SJCRH30 (cell line): Measurements from ENCODE around the gene CLEC4G. TPM values are rescaled to one million over a fixed set of nuclear protein-coding genes. Genes with fewer than 3 reads are reported as not detected.

Source experiments
- DNase-seq, 2 experiments: peaks; one replicate each; pipeline ENCODE4 v3.0.0-alpha.2; 2015 to 2020
- H3K27ac ChIP-seq: fragments of 250-450 bp; sonication (Bioruptor Pico); 2 replicates; pipeline ENCODE4 v1.5.1; 2020; ENCODE audit warnings: mild to moderate bottlenecking, moderate library complexity
- H3K27me3 ChIP-seq: fragments of 250-450 bp; sonication (Bioruptor Pico); 2 replicates; pipeline ENCODE4 v1.5.1; 2020; ENCODE audit warnings: mild to moderate bottlenecking, moderate library complexity
- H3K36me3 ChIP-seq: fragments of 250-450 bp; sonication (Bioruptor Pico); 2 replicates; pipeline ENCODE4 v1.5.1; 2020; ENCODE audit warnings: mild to moderate bottlenecking, moderate library complexity
- H3K4me1 ChIP-seq: fragments of 250-450 bp; sonication (Bioruptor Pico); 2 replicates; pipeline ENCODE4 v1.5.1; 2020; ENCODE audit warnings: mild to moderate bottlenecking, moderate library complexity
- H3K4me3 ChIP-seq: fragments of 250-450 bp; sonication (Bioruptor Pico); 2 replicates; pipeline ENCODE4 v1.5.1; 2020; ENCODE audit warnings: mild to moderate bottlenecking, moderate library complexity
- H3K9me3 ChIP-seq: fragments of 250-450 bp; sonication (Bioruptor Pico); replicated peaks from 2 replicates; pipeline ENCODE4 v1.5.1; 2020; ENCODE audit warnings: mild to moderate bottlenecking, moderate library complexity
- total RNA-seq: library from RNA; depleted of rRNA; stranded (reverse); fragments of >200 nt; shearing (Covaris generic); gene quantifications from 2 replicates; pipeline ENCODE4 v1.2.3, GENCODE V29; 2014

The CLEC4G gene
- total RNA-seq, 1 experiment from 2014 or later, result not detected

DNA sequence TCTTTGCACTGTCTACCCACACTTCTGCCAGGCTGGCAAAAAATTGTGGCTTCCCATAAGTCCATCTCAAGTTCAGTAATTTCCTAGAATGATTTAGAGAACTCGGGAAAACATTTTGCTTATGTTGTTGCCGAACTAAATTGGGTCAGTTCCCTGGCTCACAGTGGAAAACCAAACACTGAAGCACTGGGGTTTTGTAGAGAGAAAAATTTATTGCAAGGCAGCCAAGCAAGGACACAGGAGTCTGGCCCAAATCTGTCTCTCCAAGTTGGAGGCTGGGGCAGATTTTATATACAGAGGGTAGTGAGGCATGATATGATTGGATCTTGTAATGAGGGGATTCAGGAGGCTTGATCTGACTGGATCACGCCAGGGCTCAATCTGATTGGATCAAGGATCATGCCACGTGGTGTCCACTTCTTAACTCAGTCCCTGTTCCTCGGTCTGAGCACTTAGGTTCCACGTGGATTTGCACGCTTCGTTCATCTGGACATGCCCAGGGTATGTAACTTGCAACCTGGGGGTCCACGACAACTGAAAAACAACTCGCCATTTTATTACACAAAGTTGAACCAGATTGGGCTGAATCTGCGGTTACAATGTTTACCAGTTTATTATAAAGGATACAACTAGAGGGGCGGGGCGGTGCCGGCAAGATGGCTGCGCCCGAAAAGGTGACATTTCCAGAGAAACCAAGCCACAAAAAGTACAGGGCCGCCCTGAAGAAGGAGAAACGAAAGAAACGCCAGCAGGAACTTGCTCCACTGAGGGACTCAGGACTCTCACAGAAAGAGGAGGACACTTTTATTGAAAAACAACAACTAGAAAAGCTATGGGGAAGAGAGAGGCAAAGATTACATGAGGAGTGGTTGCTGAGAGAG lies 8.1 kb upstream of the CLEC4G start:
- Histone ChIP-seq H3K4me1 (no peaks in the 10 kb centered on the region), H3K36me3 (no peaks in the 10 kb centered on the region), H3K9me3 (no peaks in the 10 kb centered on the region), H3K27me3 (no peaks in the 10 kb centered on the region; the same call in 1 of the 2 replicates), H3K4me3 (no peak overlapping the region), H3K27ac (no peak overlapping the region)
- DNase-seq, result no peak

DNA sequence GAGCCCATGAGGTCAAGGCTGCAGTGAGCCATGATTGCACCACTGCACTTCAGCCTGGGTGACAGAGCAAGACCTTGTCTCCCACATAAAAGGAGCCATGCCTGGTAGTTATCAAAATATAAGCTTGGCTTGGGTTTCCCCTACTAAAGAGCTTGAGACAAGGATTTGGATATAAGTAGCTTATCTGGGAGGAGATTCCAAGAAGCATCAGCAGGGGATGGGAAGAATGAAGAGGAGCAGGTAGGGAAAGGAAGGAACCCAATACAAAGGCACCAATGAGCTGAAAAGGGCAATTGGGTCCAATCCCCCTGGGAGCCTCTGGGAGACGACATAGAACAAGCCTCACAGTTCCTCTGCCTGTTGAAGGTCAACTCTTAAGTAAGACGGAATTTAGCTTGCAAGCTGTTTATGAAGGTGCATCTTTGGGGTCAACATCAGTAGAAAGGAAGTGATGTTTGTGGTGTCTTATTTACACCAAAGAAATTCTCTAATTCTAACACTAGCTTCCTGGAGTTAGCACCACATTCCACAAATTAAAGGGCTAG lies 7.4 kb upstream of the CLEC4G start:
- H3K27ac ChIP-seq, result no peak overlapping the region
- H3K4me3 ChIP-seq, result no peak overlapping the region
- no peaks in the 10 kb centered on the region; the same call in 1 of the 2 replicates for H3K27me3 ChIP-seq
- H3K4me1 ChIP-seq, result no peaks in the 10 kb centered on the region
- H3K9me3 ChIP-seq, result no peaks in the 10 kb centered on the region
- no peaks in the 10 kb centered on the region for H3K36me3 ChIP-seq
- no peak for DNase-seq

DNA sequence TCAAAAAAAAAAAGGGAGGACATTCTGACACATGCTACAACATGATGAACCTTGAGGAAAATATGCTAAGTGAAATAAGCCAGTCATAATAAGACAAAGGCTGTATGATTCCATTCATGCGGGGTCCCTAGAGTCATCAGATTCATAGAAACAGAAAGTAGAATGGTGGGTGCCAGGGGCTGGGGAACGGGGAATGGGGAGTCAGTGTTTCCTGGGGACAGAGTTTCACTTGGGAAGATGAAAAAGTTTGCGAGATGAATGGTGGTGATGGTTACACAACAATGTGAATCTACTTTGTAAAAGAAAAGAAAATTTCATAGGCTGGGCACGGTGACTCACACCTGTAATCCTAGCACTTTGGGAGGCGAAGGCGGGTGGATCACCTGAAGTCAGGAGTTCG lies 6.1 kb upstream of the CLEC4G start:
- H3K27ac ChIP-seq, result no peak overlapping the region

DNA sequence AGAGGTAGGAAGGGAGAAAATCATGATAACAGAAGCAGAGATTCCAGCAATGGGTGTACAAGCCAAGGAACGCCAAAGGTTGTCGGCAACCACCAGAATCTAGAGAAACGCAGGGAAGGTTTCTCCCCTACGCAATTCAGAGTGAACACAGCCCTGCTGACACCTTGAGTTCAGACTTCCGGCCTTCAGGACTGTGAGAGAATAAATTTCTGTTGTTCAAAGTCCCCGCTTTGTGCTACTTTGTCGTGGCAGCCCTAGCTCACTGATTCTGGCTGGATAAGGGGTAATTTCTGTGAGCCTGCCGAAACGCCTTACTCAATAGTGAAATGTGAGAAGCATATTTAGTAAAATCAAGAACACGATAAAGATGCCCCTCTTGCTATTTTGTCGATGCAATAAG lies 5.3 kb upstream of the CLEC4G start:
- H3K36me3 ChIP-seq, result no peaks in the 10 kb centered on the region
- no peaks in the 10 kb centered on the region for H3K9me3 ChIP-seq
- no peaks in the 10 kb centered on the region for H3K4me1 ChIP-seq
- no peak overlapping the region for H3K4me3 ChIP-seq
- no peaks in the 10 kb centered on the region; the same call in 1 of the 2 replicates for H3K27me3 ChIP-seq
- H3K27ac ChIP-seq, result no peak overlapping the region
- DNase-seq, result no peak

More for the DNA sequence above, 6.1 kb upstream of the CLEC4G start:
- H3K27me3 ChIP-seq, result no peaks in the 10 kb centered on the region; the same call in 1 of the 2 replicates
- H3K9me3 ChIP-seq, result no peaks in the 10 kb centered on the region
- no peak for DNase-seq
- no peaks in the 10 kb centered on the region for H3K4me1 ChIP-seq
- no peak overlapping the region for H3K4me3 ChIP-seq
- no peaks in the 10 kb centered on the region for H3K36me3 ChIP-seq

DNA sequence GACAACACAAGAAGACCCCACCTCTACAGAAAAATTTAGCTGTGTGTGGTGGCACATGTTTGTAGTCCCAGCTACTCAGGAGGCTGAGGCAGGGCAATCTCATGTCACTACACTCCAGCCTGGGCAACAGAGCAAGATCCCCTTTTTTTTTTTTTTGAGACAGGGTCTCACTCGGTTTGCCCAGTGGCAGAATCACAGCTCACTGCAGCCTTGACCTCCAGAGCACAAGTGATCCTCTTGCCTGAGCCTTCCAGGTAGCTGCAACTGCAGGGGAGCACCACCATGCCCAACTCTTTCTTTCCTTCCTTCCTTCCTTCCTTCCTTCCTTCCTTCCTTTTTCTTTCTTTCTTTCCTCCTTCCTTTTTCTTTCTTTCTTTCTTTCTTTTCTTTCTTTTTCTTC lies 4.2 kb upstream of the CLEC4G start:
- no peak overlapping the region for H3K27ac ChIP-seq
- H3K4me1 ChIP-seq, result no peaks in the 10 kb centered on the region
- H3K36me3 ChIP-seq, result no peaks in the 10 kb centered on the region
- H3K9me3 ChIP-seq, result no peaks in the 10 kb centered on the region
- DNase-seq, result no peak
- no peaks in the 10 kb centered on the region; the same call in 1 of the 2 replicates for H3K27me3 ChIP-seq
- H3K4me3 ChIP-seq, result no peak overlapping the region

DNA sequence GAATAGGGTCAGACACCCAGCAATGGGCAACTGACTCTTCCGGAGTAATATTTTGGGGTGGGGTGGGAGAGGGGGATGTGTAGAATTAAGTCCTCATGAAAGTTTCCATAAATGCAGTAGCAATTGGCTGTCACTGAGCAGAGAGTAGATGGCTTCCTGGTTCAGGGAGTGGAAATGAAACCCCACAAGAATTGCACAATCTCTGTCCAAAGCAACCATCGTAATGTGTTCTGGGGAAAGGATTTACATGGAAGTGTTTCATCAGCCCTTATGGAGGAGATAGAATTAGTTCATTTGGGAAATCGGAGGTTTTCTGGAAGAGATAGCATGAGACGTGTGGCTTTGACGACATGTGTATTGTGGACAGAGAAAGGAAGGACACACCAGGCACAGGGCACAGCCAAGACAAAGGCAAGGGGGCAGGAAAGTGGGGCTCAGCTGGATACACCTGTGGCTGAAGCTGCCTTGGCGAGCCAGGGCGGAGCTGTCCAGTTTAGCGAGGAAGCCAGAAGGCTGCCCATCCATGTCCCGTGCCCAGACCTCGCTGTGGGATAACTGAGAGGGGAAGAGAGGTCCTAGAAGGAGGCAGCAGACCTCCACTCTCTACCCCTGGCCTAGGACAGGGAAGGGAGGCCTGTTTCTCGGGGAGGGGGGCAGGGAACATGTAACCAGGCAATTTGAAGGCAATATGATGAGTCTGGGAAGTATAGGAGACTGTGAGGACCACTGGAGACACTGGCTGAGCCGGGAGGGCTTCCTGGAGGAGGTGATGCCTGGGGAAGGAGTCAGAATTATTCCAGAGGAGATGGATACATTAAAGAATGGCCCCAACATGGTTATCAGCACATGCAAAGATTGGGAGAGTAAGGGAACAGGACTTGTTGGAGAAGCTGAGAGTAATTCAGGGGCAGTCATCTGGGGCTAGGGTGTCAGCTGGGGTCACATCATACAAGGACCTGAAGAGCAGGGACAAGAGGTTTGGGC lies 2.6 kb upstream of the CLEC4G start:
- no peaks in the 10 kb centered on the region for H3K9me3 ChIP-seq
- no peak overlapping the region for H3K4me3 ChIP-seq
- no peaks in the 10 kb centered on the region; the same call in 1 of the 2 replicates for H3K27me3 ChIP-seq
- no peaks in the 10 kb centered on the region for H3K4me1 ChIP-seq
- DNase-seq, result no peak
- no peaks in the 10 kb centered on the region for H3K36me3 ChIP-seq
- no peak overlapping the region for H3K27ac ChIP-seq

DNA sequence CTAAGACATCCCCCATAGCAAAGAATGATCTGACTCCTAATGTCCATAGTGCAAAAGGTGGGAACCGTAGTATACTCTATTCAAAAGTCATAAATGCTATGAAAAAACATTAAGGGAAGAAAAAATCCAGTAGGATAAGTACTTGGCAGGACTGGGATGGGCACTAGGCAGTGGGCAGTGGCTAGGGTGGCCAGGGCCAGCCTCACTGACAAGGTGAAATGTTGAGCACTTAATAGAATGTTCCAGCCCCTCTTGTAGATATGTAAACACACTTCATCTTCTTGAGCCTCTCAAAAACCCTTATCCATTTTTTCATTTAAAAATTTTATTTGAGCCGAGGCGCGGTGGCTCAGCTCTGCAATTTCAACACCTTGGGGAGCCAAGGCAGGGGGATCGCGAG lies 1.5 kb upstream of the CLEC4G start:
- H3K4me3 ChIP-seq, result no peak overlapping the region
- H3K27me3 ChIP-seq, result no peaks in the 10 kb centered on the region; the same call in 1 of the 2 replicates
- H3K4me1 ChIP-seq, result no peaks in the 10 kb centered on the region
- H3K36me3 ChIP-seq, result no peaks in the 10 kb centered on the region
- no peak overlapping the region for H3K27ac ChIP-seq
- no peak for DNase-seq
- H3K9me3 ChIP-seq, result no peaks in the 10 kb centered on the region

DNA sequence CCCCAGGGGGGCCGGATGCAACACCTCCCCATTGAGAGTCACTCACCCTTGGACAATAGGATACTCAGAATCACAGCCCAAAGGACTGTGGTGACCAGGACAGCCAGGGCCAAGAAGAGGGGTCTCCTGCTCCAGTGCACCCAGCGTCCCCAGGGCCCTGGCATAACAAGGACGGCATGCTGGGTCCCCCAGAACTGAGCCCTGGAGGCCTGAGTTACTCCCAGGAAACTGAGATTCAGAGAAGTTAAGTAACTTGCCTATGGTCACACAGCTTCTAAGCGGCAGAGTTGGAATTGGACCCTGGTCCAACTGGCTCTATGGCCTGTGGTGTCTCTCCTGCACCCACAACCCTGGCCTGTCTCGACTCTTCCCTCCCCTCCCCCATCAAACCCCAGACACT lies 295 bp downstream of the CLEC4G start:
- Histone ChIP-seq H3K4me1 (no peaks in the 10 kb centered on the region), H3K4me3 (no peak overlapping the region), H3K27ac (no peak overlapping the region), H3K36me3 (no peaks in the 10 kb centered on the region), H3K27me3 (no peaks in the 10 kb centered on the region), H3K9me3 (no peaks in the 10 kb centered on the region)
- DNase-seq, result no peak

DNA sequence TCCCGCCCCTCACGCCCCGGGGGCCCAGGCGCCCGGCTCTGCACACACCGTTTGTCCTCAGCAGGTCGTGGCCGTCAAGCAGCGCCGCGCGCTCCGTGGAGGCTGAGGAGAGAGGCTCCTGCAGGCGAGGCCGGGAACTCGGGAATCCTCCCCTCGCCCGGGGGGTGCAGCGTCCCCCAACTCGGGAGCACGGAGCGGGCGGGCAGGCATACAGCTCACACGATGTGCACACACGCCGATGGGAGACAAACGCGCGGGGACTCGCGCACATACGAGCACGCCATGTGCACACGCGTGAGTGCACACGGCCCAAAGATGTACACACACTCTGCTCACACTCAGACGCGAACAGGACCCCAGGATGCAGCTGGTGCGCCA lies 703 bp downstream of the CLEC4G start:
- Histone ChIP-seq H3K9me3 (no peaks in the 10 kb centered on the region), H3K36me3 (no peaks in the 10 kb centered on the region), H3K27me3 (no peaks in the 10 kb centered on the region), H3K27ac (no peak overlapping the region), H3K4me1 (no peaks in the 10 kb centered on the region), H3K4me3 (no peak overlapping the region)
- no peak for DNase-seq

DNA sequence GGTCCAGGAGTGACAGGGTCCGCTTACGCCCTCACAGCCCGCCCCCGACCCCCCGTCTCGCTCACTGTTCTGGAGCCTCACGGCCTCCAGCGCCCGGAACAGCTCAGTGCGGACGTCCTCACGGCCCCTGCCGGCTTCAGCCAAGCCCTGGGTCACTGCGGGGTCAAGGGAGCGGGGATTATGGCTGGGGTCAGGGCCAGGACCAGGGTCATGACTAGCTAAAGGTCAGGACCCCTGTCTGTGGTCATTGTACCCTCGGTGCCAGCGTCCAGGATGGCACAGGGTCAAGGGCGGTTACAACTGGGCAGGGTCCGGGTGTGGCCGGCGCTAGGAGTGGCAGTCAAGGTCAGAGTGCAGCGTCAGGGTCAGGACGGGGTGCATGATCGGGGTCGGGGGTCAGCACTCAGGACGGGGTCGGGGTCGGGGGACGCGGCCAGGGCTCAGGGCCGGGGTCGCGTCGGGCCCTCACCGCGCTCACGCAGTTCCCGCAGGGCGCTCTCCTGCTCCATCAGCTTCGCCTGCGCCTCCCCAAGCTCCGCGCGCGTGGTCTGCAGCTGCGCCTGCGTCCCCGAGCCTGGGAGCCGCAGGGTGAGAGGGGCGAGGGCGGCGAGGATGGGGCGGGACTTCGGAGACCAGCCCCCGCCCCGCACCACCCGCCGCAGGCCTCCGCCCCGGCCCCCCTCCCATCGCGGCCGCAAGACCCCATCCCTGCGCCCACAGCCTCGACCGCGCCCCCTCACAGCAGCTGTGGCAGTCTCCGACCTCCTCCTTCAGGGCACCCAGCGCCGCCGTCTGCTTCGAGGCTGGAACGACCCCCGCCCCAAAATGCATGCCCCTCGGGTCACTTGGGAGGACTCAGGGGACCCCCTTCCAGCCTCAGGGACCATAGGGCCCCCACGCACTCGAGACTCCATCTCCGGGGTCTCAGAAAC lies 1.4 kb downstream of the CLEC4G start:
- H3K4me3 ChIP-seq, result no peak overlapping the region
- DNase-seq, result no peak
- no peaks in the 10 kb centered on the region for H3K36me3 ChIP-seq
- H3K27ac ChIP-seq, result no peak overlapping the region
- H3K4me1 ChIP-seq, result no peaks in the 10 kb centered on the region
- H3K27me3 ChIP-seq, result no peaks in the 10 kb centered on the region
- H3K9me3 ChIP-seq, result no peaks in the 10 kb centered on the region

DNA sequence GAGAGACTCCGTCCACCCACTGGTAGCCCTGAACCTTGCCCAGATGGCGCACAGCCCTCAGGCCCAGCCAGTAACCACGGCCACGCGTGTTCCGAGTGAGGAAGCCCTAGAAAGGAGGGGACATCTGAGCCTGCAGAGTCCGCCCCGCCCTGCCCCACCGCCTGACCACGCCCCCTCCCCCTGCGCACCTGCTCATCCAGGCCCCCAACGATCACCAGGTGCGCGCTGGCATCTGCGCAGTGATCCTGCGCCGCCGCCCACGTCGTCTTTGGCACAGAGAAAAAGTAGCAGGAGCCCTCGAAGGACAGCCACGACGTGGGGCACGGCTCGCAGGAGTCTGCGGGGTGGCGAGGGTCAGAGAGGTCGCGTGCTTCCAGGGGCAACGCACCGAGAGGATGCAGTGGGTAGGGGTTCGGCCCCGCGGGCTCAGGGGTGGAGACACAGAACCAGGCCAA lies 2.1 kb downstream of the CLEC4G start:
- DNase-seq, result no peak
- Histone ChIP-seq H3K27ac (no peak overlapping the region), H3K27me3 (no peaks in the 10 kb centered on the region), H3K36me3 (no peaks in the 10 kb centered on the region), H3K4me3 (no peak overlapping the region), H3K9me3 (no peaks in the 10 kb centered on the region), H3K4me1 (no peaks in the 10 kb centered on the region)

DNA sequence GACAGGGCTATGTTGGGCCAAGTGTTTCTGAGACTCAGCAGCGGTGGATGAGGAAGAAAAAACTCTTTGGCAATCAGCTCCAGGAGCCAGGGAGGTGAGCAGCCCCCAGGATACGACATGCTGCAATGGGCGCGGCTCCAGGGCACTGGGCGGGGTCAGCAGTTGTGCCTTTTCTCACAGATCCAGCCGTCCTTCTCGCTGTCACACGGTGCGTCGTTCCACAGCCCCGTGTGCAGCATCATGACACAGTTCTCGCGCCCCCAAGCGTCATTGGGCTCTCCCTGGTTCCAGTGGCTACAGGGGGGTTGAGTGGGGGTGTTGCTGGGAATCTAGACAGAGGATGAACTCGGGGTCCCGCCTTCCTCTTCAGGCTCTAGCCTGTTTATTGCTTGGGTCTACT lies 2.7 kb downstream of the CLEC4G start:
- Histone ChIP-seq H3K9me3 (no peaks in the 10 kb centered on the region), H3K27me3 (no peaks in the 10 kb centered on the region), H3K4me1 (no peaks in the 10 kb centered on the region), H3K36me3 (no peaks in the 10 kb centered on the region), H3K4me3 (no peak overlapping the region), H3K27ac (no peak overlapping the region)
- no peak for DNase-seq

DNA sequence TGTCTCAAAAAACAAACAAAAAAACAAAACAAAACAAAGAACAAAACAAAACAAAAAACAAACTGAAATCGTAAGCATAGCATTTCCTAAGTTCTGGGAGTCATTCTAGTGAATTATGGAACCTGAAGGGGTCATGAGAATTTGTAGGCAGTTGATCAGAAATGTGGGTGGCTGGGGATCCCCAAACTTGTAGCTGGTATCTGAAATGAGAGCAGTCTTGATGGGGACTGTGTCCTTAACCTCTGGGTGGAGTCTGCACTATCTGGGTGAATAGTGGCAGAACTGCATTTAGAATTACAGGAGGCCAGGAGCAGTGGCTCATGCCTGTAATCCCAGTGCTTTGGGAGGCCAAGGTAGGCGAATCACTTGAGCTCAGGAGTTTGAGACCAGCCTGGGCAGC lies 6.1 kb downstream of the CLEC4G start:
- H3K27ac ChIP-seq, result no peak overlapping the region
- H3K27me3 ChIP-seq, result no peaks in the 10 kb centered on the region
- no peaks in the 10 kb centered on the region for H3K36me3 ChIP-seq
- DNase-seq, result no peak
- H3K9me3 ChIP-seq, result no peaks in the 10 kb centered on the region
- no peaks in the 10 kb centered on the region for H3K4me1 ChIP-seq
- H3K4me3 ChIP-seq, result no peak overlapping the region

DNA sequence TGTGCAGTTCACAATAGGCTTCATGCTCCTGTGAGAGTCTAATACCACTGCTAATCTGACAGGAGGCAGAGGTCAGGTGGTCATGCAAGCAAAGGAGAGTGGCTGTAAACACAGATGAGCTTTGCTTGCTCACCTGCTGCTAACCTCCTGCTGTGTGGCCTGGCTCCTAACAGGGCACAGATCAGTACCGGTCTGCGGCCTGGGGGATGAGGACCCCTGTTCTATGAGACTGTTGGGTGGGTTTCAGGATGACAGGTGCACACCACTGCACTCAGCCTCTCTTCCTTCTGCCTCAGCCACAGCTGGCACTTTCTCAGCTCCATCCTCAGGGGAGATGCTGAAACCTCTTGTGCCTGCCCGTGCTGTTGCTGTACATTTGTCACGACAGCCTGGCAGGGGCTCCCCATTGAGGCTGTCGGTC lies 9.7 kb downstream of the CLEC4G start:
- H3K27me3 ChIP-seq, result no peaks in the 10 kb centered on the region
- no peaks in the 10 kb centered on the region for H3K9me3 ChIP-seq
- H3K36me3 ChIP-seq, result no peaks in the 10 kb centered on the region
- DNase-seq, result no peak
- no peaks in the 10 kb centered on the region for H3K4me1 ChIP-seq
- H3K4me3 ChIP-seq, result no peak overlapping the region
- no peak overlapping the region for H3K27ac ChIP-seq
